ENCODE results near the gene MYO5B. TPM values are rescaled to one million over a fixed set of nuclear protein-coding genes. Genes with fewer than 3 reads are reported as not detected.

Gene MYO5B
- total and polyA plus RNA-seq, 8 donors = 6.2 to 25.3 (median 12.6) TPM

DNA sequence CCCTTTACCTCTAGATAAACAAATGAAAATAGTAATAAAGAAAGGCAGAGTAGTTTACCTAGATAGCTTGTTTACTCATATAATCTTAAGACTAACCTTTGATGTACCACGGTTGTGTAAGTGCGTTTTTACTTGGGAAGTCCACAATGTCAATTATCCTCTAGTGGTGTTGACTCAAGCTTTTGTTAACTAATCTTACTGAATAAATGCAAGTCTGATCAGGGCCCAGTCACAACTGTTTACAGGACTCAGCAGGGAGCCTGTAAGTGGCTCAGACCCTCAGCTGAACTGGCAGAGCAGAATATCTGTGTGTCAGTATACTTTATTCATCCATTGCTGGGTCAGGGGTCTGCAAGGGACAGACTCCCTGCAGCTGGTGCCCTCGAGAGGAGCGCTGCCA, 283.5 kb downstream of the MYO5B start:
- DNase-seq (no peak), FAIRE-seq (no peak), ATAC-seq (peak in 2 of 4 donors; percentile 19 to 44)
- Histone ChIP-seq H3K27ac (no peak overlapping the region), H3K36me3 (no peaks in the 10 kb centered on the region), H3K4me1 (peaks cover 0 to 4% (median 0%) of the 10 kb centered on the region in 3 donors), H3K4me3 (no peak overlapping the region), H3K9me3 (no peaks in the 10 kb centered on the region), H3K27me3 (no peaks in the 10 kb centered on the region)
- TF ChIP-seq, protein P1, sequence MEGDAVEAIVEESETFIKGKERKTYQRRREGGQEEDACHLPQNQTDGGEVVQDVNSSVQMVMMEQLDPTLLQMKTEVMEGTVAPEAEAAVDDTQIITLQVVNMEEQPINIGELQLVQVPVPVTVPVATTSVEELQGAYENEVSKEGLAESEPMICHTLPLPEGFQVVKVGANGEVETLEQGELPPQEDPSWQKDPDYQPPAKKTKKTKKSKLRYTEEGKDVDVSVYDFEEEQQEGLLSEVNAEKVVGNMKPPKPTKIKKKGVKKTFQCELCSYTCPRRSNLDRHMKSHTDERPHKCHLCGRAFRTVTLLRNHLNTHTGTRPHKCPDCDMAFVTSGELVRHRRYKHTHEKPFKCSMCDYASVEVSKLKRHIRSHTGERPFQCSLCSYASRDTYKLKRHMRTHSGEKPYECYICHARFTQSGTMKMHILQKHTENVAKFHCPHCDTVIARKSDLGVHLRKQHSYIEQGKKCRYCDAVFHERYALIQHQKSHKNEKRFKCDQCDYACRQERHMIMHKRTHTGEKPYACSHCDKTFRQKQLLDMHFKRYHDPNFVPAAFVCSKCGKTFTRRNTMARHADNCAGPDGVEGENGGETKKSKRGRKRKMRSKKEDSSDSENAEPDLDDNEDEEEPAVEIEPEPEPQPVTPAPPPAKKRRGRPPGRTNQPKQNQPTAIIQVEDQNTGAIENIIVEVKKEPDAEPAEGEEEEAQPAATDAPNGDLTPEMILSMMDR (IDR thresholded peaks at IDR 0.05) = no peak
- intact Hi-C loops (cut with DNase I) = no loop called here
- WGBS, 2 donors = 46 to 49% methylated on average over 4 of the region's 4 CpGs

DNA sequence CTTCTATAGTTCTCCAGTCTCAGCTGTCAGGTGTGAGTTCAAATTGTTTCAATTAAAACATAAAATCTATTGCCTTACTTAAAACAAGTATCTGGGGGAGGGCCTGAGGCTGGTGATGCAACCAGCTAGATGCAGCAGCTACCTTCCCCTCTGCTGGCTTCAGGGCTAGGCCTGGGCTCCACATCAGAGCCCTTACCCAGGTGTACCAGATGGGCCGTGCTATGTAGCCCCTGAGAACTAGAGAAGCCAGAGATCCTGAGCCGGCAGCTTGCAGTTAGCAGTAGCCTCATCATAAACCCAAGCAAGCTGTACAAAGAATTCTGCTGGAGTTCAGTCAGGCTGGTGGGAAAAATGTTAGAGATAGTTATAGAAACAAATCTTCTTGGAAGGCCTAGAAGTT, 284.0 kb downstream of the MYO5B start:
- no peak for FAIRE-seq

DNA sequence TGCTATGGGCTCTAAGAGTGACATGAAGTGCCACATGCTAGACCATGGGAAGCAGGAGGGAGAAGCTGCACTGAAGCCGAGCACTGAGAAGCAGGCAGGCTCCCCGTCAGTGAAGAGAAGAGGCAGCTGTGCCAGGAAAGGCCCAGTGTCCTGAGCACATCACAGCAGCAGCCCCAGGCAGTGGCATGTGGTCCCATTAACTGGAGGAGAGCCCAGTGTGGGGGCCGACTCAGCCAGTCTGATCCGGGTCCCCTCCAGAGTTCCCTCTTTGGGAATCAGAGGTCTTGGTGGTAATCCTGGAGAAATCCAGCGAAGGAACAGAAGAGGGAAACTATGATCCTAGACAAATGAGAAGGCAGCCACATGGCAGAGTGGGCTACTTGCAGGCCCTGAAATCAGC, 284.9 kb downstream of the MYO5B start:
- peaks cover 0 to 1% (median 0%) of the 10 kb centered on the region in 3 donors for H3K36me3 ChIP-seq
- TF ChIP-seq, protein P1 (IDR thresholded peaks at IDR 0.05) = no peak
- intact Hi-C loops (cut with DNase I) = no loop called here
- no peak overlapping the region for H3K27ac ChIP-seq
- peaks cover 0 to 4% (median 0%) of the 10 kb centered on the region in 3 donors for H3K4me1 ChIP-seq
- H3K27me3 ChIP-seq = no peaks in the 10 kb centered on the region
- WGBS, 2 donors = 92 to 95% methylated on average over 5 of the region's 5 CpGs
- no peak overlapping the region for H3K4me3 ChIP-seq
- no peaks in the 10 kb centered on the region for H3K9me3 ChIP-seq
- ATAC-seq = no peak
- no peak for DNase-seq
- no peak for FAIRE-seq

More for the DNA sequence above, 284.0 kb downstream of the MYO5B start:
- no peaks in the 10 kb centered on the region for H3K9me3 ChIP-seq
- 63 to 65% methylated on average over 2 of the region's 2 CpGs for WGBS, 2 donors
- intact Hi-C loops (cut with DNase I) = no loop called here
- no peaks in the 10 kb centered on the region for H3K27me3 ChIP-seq
- ATAC-seq (no peak), DNase-seq (no peak)
- H3K4me3 ChIP-seq = no peak overlapping the region
- H3K27ac ChIP-seq = no peak overlapping the region
- TF ChIP-seq, protein P1 (IDR thresholded peaks at IDR 0.05) = no peak
- H3K36me3 ChIP-seq = no peaks in the 10 kb centered on the region
- H3K4me1 ChIP-seq = peaks cover 0 to 4% (median 0%) of the 10 kb centered on the region in 3 donors

DNA sequence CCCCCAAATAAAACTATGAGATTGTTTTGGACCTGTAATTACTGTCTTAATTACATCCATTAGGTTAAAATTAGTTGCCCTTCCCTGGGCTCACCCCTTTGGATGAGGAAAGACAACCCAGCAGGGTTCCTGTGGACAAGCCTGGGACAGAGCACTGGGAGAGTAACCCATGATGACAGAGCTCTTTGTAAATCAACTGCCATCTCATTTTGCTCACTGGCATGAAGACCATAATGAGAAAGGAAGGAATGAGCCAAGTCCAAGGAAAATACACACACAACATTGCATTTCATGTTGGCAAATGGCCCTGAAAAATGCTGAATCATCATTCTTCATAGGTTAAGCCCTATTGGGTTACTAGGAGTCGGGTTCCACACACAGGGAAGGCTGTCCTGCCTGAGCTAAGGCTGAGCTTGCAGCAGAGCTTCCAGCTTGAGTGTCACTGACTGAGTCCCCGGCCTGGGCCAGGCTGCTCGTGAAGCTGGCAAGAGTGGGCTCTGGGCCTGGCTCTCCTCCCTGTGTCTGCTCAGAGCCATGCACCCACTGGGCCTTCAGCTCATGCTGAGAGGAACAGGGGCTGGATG, 287.5 kb downstream of the MYO5B start:
- 82 to 84% methylated on average over 3 of the region's 3 CpGs for WGBS, 2 donors
- ATAC-seq = peak in 3 of 4 donors; percentile 32 to 59 (median 39)
- no peak for FAIRE-seq
- TF ChIP-seq, protein P1 (IDR thresholded peaks at IDR 0.05) = no peak
- Histone ChIP-seq H3K27ac (no peak overlapping the region), H3K27me3 (no peaks in the 10 kb centered on the region), H3K4me3 (no peak overlapping the region), H3K9me3 (no peaks in the 10 kb centered on the region), H3K4me1 (peaks cover 0 to 4% (median 0%) of the 10 kb centered on the region in 3 donors), H3K36me3 (peaks cover 0 to 2% (median 0%) of the 10 kb centered on the region in 3 donors)
- DNase-seq = no peak
- intact Hi-C loops (cut with DNase I) = no loop called here

DNA sequence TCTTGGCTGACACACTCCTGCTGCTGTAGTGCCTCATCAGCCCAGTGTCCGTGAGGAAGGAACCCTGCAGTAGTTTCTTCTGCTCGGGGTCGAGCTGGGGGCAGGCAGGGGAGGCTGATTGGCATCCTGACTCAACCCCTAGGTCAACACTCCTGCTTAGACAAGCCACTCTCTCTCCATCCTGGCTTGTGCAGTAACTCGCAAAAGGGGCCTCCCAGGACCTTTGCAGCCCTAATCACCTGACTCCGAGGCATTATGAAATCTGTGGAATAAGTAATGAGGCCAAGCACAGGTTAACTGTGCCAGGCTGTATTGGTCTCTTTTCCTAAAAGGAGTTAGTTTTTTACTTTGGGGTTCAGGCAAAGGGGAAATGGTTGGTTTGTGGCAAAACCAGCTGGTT, 289.2 kb downstream of the MYO5B start:
- ATAC-seq (no peak), FAIRE-seq (no peak), DNase-seq (no peak)
- peaks cover 0 to 1% (median 0%) of the 10 kb centered on the region in 3 donors for H3K4me1 ChIP-seq
- H3K36me3 ChIP-seq = peaks cover 0 to 2% (median 0%) of the 10 kb centered on the region in 3 donors
- no peak overlapping the region for H3K27ac ChIP-seq
- WGBS, 2 donors = 74 to 85% methylated on average over 5 of the region's 5 CpGs
- TF ChIP-seq, protein P1 (IDR thresholded peaks at IDR 0.05) = no peak
- H3K27me3 ChIP-seq = no peaks in the 10 kb centered on the region
- H3K4me3 ChIP-seq = no peak overlapping the region
- intact Hi-C loops (cut with DNase I) = no loop called here
- no peaks in the 10 kb centered on the region for H3K9me3 ChIP-seq
